SIG-M5 (cell line): Measurements from ENCODE around the gene C17orf113.
A peak's percentile ranks its signal among the peaks of the same experiment; 100 is the strongest.
"Not testable (repeated sequence)": the region's sequence is repeated elsewhere in the genome, so short reads cannot be mapped to it uniquely, and the experiment has no call there.

ENCODE experiments used
- DNase-seq: peaks from one replicate; lab custom pipeline; 2025; lab: John Stamatoyannopoulos, UW

C17orf113 gene

GRCh38 chr17:42016941-42017865 is 33.2 kb downstream of the C17orf113 start, which contains the start of gene DNAJC7:
Gene DNAJC7, minus strand, starts transcription at chr17:42017439. Its CDS starts 23 bp downstream, at chr17:42017416.
- peak; percentile 75 for DNase-seq

DNA sequence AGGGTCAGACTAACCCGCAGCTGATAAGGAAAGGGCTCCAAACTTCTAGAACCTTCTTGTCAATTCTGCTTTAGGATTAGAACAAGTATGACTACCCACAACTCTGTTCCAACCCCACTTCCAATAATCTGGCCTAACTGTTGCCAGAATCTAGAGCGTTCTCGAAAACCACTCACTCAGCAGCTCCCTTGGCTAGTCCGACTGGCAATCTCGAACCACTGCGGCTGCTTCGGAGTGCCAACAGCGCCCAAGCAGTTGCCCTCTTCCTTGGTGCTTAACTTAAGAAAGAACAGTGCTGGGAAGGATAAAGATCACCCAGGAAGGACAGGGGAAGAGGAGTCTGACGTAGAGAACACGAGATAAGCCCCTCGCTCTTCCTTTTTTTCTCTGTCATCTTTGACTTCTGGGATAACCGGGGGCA is 34.0 kb downstream of the C17orf113 start:
- DNase-seq: no peak

DNA sequence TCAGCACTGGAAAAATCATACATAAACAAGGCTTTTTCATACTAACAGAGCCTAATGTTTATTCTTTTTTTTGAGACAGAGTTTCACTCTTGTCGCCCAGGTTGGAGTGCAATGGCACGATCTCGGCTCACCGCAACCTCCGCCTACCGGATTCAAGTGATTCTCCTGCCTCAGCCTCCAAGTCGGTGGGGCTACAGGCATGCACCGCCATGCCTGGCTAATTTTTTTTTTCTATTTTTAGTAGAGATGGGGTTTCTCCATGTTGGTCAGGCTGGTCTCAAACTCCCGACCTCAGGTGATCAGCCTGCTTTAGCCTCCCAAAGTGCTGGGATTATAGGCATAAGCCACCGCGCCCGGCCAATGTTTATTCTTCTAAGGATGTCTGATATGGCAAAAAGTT is 36.7 kb downstream of the C17orf113 start:
- DNase-seq: not testable (repeated sequence)

DNA sequence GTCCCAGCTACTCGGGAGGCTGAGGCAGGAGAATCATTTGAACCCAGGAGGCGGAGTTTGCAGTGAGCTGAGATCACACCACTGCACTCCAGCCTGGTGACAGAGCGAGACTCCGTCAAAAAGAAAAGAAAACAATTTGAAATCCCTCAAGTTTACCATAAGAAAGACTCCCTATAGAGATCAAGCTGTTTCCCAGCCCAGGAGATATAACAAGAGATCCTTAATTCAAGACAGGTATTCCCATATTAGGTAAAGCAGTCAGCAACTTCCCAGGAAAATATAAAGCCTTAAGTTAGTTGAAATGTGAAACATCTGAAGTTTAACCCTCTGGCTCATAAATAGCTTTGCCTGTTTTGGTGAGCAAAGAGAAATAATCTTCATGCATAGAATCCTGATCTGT is 38.0 kb downstream of the C17orf113 start:
- DNase-seq: not testable (repeated sequence)

DNA sequence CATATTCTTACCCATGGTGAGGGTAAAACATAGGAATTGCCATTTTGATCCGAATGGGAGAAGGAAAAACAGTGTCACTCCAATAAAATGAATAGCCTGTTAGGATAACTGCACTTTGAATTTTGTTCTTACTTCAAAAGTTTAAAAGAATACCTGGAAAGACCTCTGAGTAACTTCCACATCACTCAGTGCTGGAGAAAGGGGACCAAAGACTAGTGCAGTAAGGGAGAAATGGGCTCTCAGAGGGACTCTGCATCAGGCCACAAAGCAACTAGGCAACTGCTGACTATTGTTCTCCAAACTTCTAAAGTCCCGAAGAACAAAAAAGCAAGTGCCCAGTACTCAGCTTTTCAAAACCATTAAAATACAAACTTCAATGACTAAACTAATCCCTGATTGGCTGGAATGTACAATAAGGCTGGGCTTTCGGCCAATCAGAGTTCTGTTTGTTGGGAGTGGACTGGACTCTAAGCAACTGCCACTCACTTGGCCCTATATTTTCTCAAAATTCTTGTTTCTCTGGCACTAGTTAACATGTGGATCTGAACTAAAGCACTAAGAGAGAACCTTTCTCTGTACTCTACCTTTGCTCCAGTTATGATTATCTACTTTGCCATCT is 39.4 kb downstream of the C17orf113 start:
- DNase-seq: no peak

DNA sequence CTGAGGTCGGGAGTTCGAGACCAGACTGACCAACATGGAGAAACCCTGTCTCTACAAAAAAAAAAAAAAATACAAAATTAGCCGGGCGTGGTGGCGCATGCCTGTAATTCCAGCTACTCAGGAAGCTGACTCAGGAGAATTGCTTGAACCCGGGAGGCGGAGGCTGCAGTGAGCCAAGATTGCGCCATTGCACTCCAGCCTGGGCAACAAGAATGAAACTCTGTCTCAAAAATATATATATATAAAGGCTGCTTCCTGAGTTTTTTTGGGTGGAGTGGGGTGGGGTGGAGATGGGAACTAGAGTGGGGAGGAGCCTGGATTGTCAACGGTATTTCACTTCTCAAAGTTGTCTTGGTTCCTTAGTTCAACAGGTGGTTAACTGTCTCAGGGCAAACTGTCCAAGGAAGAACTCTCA is 40.1 kb downstream of the C17orf113 start:
- DNase-seq: not testable (repeated sequence)

GRCh38 chr17:42009170-42009569 is 41.2 kb downstream of the C17orf113 start:
- no peak for DNase-seq

DNA sequence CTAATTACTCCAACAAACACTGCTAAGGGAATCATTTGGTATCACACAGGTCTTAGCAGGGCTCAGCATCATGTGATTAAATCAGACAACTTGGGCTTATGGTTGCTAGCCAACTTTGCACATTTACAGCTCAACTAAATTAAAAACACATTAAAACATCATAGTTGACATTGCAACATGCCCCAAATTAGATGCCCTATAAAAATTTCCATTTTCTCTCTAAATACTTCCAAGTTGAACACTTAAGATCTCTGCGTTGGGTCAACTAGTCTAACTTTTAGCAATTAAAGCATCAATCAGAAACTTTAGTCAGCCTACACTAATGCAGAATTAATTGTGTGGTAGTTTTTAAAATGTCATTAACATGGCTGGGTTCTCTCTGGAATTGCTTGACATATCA is 45.2 kb downstream of the C17orf113 start:
- DNase-seq: no peak

DNA sequence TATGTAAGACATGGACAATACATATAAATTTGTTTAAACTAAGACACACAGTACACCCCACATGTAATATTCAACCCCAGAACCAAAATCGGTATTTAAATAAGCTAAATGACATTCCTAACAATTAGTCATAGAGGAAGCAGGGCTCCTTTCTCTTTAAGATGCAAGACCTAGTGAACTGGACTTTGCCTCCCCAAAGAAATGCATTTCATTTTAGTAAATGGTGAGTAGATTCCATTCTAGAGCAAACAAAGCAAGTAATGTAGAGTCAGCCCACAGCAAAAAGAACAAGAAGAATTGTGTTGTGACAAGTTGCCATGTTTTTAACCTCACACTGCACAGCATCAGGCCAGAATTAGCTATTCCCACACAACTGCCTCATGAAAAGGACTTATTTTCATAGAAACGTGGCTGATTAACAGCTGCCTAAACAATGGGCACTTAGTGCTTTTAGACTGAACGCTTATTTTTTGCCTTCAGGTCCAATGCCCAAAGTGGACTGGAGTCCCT is 47.6 kb downstream of the C17orf113 start:
- no peak for DNase-seq

DNA sequence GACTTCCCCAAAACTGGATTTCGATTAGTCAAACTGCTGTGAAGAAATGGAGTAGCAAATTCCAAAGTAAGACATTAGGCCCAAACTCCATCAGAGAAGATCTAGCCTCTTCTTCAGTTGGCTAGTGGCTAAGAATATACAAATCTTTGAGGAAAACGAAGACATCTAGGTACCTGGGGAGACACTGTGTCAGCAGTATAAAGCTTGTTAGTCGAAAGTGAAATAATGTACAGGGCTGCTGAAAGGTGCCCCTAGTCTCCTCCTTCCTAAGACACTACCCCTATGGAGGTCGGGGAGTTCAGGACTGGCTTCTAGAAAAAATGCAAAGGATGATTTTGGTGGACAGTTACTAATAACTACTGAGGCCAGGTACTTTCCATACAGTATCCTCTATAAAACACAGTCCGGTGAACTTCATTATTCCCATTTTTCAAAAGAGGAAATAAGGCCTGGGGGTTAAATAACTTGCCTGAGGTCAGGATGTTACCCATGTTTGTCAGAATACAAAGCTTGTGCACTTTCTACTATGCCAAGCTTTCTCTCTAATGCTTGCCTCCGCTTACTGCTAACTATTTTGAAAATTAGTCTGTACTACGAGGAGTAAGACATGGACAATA is 48.1 kb downstream of the C17orf113 start:
- no peak for DNase-seq

DNA sequence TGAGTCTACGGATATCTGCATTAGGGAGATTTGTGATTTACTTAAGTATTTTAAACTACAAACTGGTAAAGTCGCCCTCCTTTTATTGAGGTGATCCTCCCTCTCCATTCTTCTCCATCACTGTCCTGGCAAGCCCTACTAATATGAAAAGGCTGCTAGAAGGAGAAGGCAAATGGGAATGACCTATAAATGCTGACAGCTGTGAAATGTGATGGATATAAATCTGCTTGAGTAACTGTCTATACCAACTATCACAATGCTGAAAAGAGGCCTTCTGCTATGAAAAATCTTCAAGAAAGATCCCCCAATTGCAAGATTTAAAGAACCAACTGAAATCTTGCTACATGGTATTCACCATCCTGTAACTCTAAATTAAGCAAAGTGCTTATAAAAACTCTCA is 48.7 kb downstream of the C17orf113 start:
- no peak for DNase-seq

GRCh38 chr17:42000413-42001133 is 49.8 kb downstream of the C17orf113 start:
- no peak for DNase-seq

GRCh38 chr17:41998497-41998896 is 51.9 kb downstream of the C17orf113 start:
- DNase-seq: no peak

DNA sequence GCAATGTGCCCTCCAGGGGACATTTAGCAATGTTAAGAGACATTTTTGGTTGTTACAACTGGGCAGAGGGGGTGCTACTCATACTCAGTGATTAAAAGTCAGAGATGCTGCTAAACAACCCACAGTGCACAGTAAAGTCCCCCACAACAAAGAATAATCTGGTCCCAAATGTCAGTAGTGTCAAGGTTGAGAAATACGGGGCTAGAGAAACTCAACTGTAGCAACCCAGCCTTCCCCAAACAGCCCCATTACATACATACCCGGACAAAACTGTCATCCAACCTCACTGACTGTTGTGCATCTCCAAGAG is 53.6 kb downstream of the C17orf113 start:
- no peak for DNase-seq

DNA sequence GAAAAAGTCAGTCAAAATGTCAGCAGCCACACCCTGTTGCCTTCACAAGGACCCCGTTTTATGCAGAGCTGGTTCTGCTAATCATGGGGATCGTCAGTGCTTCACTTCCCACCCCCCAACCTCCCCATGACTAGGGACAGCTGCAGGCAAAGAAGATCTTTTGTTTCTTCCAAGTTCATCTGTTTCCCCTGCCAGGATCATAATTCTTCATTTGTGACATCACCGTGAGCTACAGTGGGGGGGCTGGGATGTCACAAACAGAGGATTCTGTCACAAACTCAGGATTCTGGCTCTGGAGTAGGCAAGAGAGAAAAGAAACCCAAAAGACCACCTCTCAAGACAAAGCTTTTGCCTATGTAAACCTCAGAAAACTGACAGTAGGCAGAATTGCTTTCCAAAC is 57.8 kb downstream of the C17orf113 start:
- DNase-seq: no peak

- no peak for DNase-seq
Measured at GRCh38 chr17:41989702-41990419, 60.5 kb downstream of the C17orf113 start.

DNA sequence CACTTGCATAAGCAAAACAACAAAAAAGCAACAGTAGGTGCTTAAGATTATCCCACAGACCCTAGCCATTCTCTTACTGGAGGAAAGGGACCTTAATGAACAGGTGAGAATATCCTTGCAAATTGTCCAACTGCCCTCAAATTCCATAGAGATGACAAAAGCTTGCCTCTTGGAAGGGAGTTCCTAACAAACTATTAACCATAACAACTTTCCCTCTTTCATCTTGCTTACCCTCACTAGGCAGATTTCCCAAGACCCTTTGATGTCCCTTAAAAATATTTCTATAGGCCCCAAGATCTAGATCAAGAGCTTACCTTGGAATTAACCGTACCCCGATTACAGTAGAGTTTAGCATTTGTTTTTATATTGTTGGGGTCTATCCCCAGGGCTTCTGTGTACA is 62.0 kb downstream of the C17orf113 start:
- no peak for DNase-seq
